SK-N-SH treated with all-trans-retinoic acid at 6 μM for 48 hours (cell line): ENCODE measurements around the gene VGF.

ENCODE experiments used
- ATAC-seq: fragments of 200-7000 bp; cut with Tn5 transposase; 3 replicates; pipeline ENCODE4 v1.9.1; 2020; ENCODE audit warnings: mild to moderate bottlenecking, moderate library complexity
- ARNTL ChIP-seq: fragments of 450-650 bp; formaldehyde crosslinking; IDR thresholded peaks from 2 replicates; pipeline ENCODE4 v1.5.0; 2020; ENCODE audit warnings: low read depth, mild to moderate bottlenecking, moderate library complexity, borderline replicate concordance
- BACH2 ChIP-seq: fragments of 250-450 bp; sonication (Bioruptor Pico); IDR thresholded peaks from 2 replicates; pipeline ENCODE4 v1.9.0; 2021; ENCODE audit warnings: mild to moderate bottlenecking, borderline replicate concordance
- ESRRG ChIP-seq: fragments of 250-450 bp; sonication (Bioruptor Pico); IDR thresholded peaks from 2 replicates; pipeline ENCODE4 v1.6.1; 2021; ENCODE audit warnings: mild to moderate bottlenecking
- ISL1 ChIP-seq: fragments of 250-450 bp; sonication (Bioruptor Pico); IDR thresholded peaks from 2 replicates; pipeline ENCODE4 v2.1.2; 2022; ENCODE audit warnings: mild to moderate bottlenecking, moderate library complexity
- PPARA ChIP-seq: fragments of 250-450 bp; sonication (Bioruptor Pico); IDR thresholded peaks from 2 replicates; pipeline ENCODE4 v1.5.0; 2020; ENCODE audit warnings: mild to moderate bottlenecking, borderline replicate concordance
- RARB ChIP-seq: fragments of 250-450 bp; sonication (Bioruptor Pico); IDR thresholded peaks from 2 replicates; pipeline ENCODE4 v1.8.0; 2021; ENCODE audit warnings: mild to moderate bottlenecking, moderate library complexity
- SNAI2 ChIP-seq: fragments of 250-450 bp; sonication (Bioruptor Pico); IDR thresholded peaks from 2 replicates; pipeline ENCODE4 v1.5.0; 2020; ENCODE audit warnings: mild to moderate bottlenecking, moderate library complexity
- TCF4 ChIP-seq: fragments of 250-450 bp; sonication (Bioruptor Pico); IDR thresholded peaks from 2 replicates; pipeline ENCODE4 v1.8.0; 2021; ENCODE audit warnings: mild to moderate bottlenecking, moderate library complexity, borderline replicate concordance
- TOX ChIP-seq: fragments of 250-450 bp; sonication (Bioruptor Pico); IDR thresholded peaks from 2 replicates; pipeline ENCODE4 v1.8.0; 2021; ENCODE audit warnings: mild to moderate bottlenecking, moderate library complexity, borderline replicate concordance
- ZFP3 ChIP-seq: fragments of 250-450 bp; sonication (Bioruptor Pico); IDR thresholded peaks from 2 replicates; pipeline ENCODE4 v1.5.0; 2020; ENCODE audit warnings: mild to moderate bottlenecking, moderate library complexity
- ZFP30 ChIP-seq: fragments of 450-650 bp; formaldehyde crosslinking; IDR thresholded peaks from 2 replicates; pipeline ENCODE4 v1.5.0; 2022; ENCODE audit warnings: mild to moderate bottlenecking, moderate library complexity
- ZNF565 ChIP-seq: fragments of 450-650 bp; formaldehyde crosslinking; conservative IDR thresholded peaks from 2 replicates; pipeline ENCODE4 v1.5.0; 2020; ENCODE audit warnings: low read depth, mild to moderate bottlenecking, moderate library complexity
- ZNF70 ChIP-seq: fragments of 450-650 bp; formaldehyde crosslinking; IDR thresholded peaks from 2 replicates; pipeline ENCODE4 v1.5.0; 2020; ENCODE audit warnings: mild to moderate bottlenecking, moderate library complexity
- TF ChIP-seq, protein P1 (sequence below): fragments of 250-450 bp; sonication (Bioruptor Pico); IDR thresholded peaks from 2 replicates; pipeline ENCODE4 v1.8.0; 2021; ENCODE audit warnings: low read depth, mild to moderate bottlenecking, moderate library complexity, borderline replicate concordance
- TF ChIP-seq, protein P2 (sequence below): fragments of 250-450 bp; sonication (Bioruptor Pico); IDR thresholded peaks from 2 replicates; pipeline ENCODE4 v1.5.1; 2020; ENCODE audit warnings: low read depth, mild to moderate bottlenecking, moderate library complexity
- TF ChIP-seq, protein P3 (sequence below): fragments of 250-450 bp; sonication (Bioruptor Pico); IDR thresholded peaks from 2 replicates; pipeline ENCODE4 v1.5.1; 2021; ENCODE audit warnings: mild to moderate bottlenecking, moderate library complexity

VGF gene

DNA sequence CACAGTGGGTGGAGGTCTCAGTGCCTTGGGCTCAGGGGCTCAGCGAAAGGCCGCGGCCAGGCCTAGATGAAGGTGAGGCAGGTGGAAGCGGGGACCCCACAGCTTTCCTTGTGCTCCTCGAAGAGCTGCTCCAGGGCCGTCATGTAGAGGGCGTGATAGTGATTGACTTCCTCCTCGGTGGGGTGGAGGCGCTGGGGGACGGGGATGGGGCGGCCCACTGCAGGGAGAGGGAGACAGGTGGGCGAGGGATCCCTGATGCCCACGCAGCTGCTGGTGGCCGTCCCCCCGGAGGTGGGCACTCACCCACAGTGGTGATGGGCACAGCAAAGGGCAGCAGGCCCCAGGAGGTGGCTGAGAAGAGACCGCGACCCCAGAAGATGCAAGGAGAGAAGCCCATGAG lies 30.5 kb upstream of the VGF start:
- no peak for ATAC-seq
- TF ChIP-seq RARB (CRISPR knock-in tag) (no peak), TOX (CRISPR knock-in tag) (no peak), TCF4 (no peak), SNAI2 (CRISPR knock-in tag) (no peak), ZFP30 (CRISPR knock-in tag) (no peak)
- TF ChIP-seq, protein P1, sequence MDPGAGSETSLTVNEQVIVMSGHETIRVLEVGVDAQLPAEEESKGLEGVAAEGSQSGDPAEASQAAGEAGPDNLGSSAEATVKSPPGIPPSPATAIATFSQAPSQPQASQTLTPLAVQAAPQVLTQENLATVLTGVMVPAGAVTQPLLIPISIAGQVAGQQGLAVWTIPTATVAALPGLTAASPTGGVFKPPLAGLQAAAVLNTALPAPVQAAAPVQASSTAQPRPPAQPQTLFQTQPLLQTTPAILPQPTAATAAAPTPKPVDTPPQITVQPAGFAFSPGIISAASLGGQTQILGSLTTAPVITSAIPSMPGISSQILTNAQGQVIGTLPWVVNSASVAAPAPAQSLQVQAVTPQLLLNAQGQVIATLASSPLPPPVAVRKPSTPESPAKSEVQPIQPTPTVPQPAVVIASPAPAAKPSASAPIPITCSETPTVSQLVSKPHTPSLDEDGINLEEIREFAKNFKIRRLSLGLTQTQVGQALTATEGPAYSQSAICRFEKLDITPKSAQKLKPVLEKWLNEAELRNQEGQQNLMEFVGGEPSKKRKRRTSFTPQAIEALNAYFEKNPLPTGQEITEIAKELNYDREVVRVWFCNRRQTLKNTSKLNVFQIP, result no peak
- TF ChIP-seq, protein P2, sequence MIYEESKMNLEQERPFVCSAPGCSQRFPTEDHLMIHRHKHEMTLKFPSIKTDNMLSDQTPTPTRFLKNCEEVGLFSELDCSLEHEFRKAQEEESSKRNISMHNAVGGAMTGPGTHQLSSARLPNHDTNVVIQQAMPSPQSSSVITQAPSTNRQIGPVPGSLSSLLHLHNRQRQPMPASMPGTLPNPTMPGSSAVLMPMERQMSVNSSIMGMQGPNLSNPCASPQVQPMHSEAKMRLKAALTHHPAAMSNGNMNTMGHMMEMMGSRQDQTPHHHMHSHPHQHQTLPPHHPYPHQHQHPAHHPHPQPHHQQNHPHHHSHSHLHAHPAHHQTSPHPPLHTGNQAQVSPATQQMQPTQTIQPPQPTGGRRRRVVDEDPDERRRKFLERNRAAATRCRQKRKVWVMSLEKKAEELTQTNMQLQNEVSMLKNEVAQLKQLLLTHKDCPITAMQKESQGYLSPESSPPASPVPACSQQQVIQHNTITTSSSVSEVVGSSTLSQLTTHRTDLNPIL (CRISPR knock-in tag), result no peak

DNA sequence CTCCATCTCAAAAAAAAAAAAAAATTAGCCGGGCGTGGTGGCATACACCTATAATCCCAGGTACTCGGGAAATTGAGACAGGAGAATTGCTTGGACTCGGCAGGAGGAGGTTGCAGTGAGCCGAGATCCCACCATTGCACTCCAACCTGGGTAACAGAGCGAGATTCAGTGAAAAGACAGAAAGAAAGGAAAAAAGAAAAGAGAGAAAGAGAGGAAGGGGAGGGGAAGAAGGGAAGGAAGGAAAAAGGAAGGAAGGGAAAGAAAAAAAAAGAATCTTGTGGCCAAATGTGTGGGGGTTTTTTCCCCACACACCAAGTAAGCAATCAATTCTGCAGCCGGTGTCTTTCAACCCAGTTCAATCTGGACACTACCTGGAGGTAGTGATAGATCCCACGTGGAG lies 23.7 kb upstream of the VGF start:
- ATAC-seq, result no peak
- no peak for TF ChIP-seq ZNF565 (CRISPR knock-in tag)

DNA sequence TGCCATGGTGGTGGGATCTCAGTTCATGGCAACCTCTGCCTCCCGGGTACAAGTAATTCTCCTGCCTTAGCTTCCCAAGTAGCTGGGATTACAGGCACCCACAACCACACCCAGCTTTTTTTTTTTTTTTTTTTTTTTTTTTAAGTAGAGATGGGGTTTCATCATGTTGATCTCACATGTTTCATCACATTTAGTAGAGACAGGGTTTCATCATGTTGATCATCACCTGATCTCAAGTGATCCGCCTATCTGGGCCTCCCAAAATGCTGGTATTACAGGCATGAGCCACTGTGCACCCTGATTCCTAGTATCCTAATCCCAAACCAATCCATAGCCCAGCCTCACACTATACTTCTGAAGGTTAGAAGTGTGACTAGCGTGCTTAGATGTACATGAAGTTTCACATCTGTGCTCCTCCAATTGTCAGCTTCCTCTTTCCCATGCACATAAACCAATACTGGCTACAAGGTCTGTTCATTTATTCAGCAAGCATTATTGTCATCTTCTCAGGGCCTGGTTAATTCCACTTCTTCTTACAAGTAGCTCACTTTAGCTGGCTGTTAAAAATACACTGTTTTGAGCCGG lies 21.6 kb upstream of the VGF start:
- ATAC-seq, result no peak
- TF ChIP-seq ZFP30 (CRISPR knock-in tag), result no peak
- no peak for TF ChIP-seq SNAI2 (CRISPR knock-in tag)
- no peak for TF ChIP-seq ESRRG (CRISPR knock-in tag)
- TF ChIP-seq ZNF70 (CRISPR knock-in tag), result no peak
- TF ChIP-seq, protein P2 (CRISPR knock-in tag), result no peak
- no peak for TF ChIP-seq ZFP3

DNA sequence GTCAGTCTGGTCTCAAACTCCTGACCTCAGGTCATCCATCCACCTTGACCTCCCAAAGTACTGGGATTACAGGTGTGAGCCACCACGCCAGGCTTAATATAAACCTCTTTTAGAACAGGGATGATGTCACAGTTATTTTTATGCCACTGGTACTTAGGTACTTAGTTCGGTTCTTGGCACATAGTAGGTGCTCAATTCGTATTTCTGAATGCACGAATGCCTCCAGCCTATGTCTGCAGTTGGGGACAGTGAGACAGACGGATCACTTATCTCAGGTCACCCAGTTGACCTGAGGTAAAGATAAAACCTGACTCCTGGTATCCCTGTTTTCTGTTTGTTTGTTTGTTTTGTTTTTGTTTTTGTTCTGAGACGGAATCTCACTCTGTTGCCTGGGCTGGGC lies 20.8 kb upstream of the VGF start:
- no peak for ATAC-seq

More for the DNA sequence above, 20.8 kb upstream of the VGF start:
- TF ChIP-seq RARB (CRISPR knock-in tag) (no peak), PPARA (CRISPR knock-in tag) (no peak), ZFP3 (no peak), ISL1 (CRISPR knock-in tag) (no peak), ARNTL (no peak), ESRRG (CRISPR knock-in tag) (no peak), BACH2 (CRISPR knock-in tag) (no peak)
- TF ChIP-seq, protein P1, result no peak
- TF ChIP-seq, protein P3, sequence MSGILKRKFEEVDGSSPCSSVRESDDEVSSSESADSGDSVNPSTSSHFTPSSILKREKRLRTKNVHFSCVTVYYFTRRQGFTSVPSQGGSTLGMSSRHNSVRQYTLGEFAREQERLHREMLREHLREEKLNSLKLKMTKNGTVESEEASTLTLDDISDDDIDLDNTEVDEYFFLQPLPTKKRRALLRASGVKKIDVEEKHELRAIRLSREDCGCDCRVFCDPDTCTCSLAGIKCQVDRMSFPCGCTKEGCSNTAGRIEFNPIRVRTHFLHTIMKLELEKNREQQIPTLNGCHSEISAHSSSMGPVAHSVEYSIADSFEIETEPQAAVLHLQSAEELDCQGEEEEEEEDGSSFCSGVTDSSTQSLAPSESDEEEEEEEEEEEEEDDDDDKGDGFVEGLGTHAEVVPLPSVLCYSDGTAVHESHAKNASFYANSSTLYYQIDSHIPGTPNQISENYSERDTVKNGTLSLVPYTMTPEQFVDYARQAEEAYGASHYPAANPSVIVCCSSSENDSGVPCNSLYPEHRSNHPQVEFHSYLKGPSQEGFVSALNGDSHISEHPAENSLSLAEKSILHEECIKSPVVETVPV (CRISPR knock-in tag), result no peak
- TF ChIP-seq, protein P2 (CRISPR knock-in tag), result no peak
